GM12878 (cell line): ENCODE measurements around the gene HMGCLL1. TPM values are rescaled to one million over a fixed set of nuclear protein-coding genes. Genes with fewer than 3 reads are reported as not detected.

Experiments
- ATAC-seq: fragments of 200-7000 bp; cut with Tn5 transposase; 3 replicates; pipeline ENCODE4 v1.9.1; 2020; ENCODE audit warnings: mild to moderate bottlenecking, moderate library complexity
- BruUV-seq: library from RNA; stranded (reverse); fragments of 400-500 nt; replicated peaks from 2 replicates; lab custom pipeline; 2021; lab: Mats Ljungman, UMichigan
- CTCF ChIA-PET: fragments of 300-600 bp; sonication (Branson Sonifier 250); formaldehyde crosslinking; extraction: SDS; loops from one replicate; lab custom pipeline; 2021; ENCODE audit warnings: inconsistent platforms; lab: Yijun Ruan, JAX
- POLR2A ChIA-PET: fragments of 350-600 bp; formaldehyde crosslinking; extraction: SDS; loops from one replicate; lab custom pipeline; 2021; ENCODE audit warnings: inconsistent platforms; lab: Charles Lee
- RAD21 ChIA-PET: fragments of 300-600 bp; sonication (Branson Sonifier 250); formaldehyde crosslinking; loops from one replicate; lab custom pipeline; 2023; ENCODE audit warnings: antibody characterized with exemption; ENCODE audit not compliant: unreplicated experiment; lab: Charles Lee
- SMC1A ChIA-PET: fragments of 300-600 bp; sonication (Branson Sonifier 250); formaldehyde crosslinking; loops from one replicate; lab custom pipeline; 2023; ENCODE audit not compliant: unreplicated experiment, uncharacterized antibody; lab: Charles Lee
- DNase-seq: peaks from one replicate; pipeline ENCODE4 v3.0.0-alpha.2; 2011; ENCODE audit warnings: low read depth, low spot score
- FAIRE-seq: peaks from 3 replicates; lab custom pipeline; 2011; peaks lifted over from hg19 to GRCh38; lab: Jason Lieb, UNC
- H2AFZ ChIP-seq: 2 replicates; pipeline ENCODE4 v1.6.0; 2011; ENCODE audit warnings: low read depth, low read length, control low read depth; ENCODE audit not compliant: control insufficient read depth
- H3K27ac ChIP-seq: 2 replicates; pipeline ENCODE4 v1.5.1; 2011; ENCODE audit warnings: control low read depth; ENCODE audit not compliant: control insufficient read depth, insufficient read depth
- H3K27me3 ChIP-seq, 2 experiments: replicated peaks in 1 of 2; 2 replicates each; pipeline versions ENCODE4 v1.6.0 to v1.6.1; 2011; ENCODE audit warnings: low read length in 1 of 2; ENCODE audit not compliant: control insufficient read depth in 2 of 2, insufficient read depth in 2 of 2
- H3K36me3 ChIP-seq, 2 experiments: 2 replicates each; pipeline ENCODE4 v1.5.1; 2011; ENCODE audit warnings: low read length in 1 of 2; ENCODE audit not compliant: control insufficient read depth in 2 of 2, insufficient read depth in 2 of 2
- H3K4me1 ChIP-seq: 2 replicates; pipeline ENCODE4 v1.6.1; 2011; ENCODE audit warnings: mild to moderate bottlenecking, low read length, moderate library complexity, mixed read lengths; ENCODE audit not compliant: control insufficient read depth, insufficient read depth
- H3K4me2 ChIP-seq: 2 replicates; pipeline ENCODE4 v1.6.0; 2011; ENCODE audit warnings: control low read depth; ENCODE audit not compliant: control insufficient read depth, insufficient read depth
- H3K4me3 ChIP-seq: fragments of 200-600 bp; sonication (generic); 2 replicates; pipeline ENCODE4 v1.5.1; 2016
- H3K79me2 ChIP-seq: 2 replicates; pipeline ENCODE4 v1.6.0; 2011; ENCODE audit warnings: low read length; ENCODE audit not compliant: control insufficient read depth, insufficient read depth
- H3K9ac ChIP-seq: 2 replicates; pipeline ENCODE4 v1.8.0; 2011; ENCODE audit warnings: low read length, control low read depth, mixed read lengths; ENCODE audit not compliant: control insufficient read depth, insufficient read depth
- H3K9me3 ChIP-seq: replicated peaks from 3 replicates; pipeline ENCODE4 v1.5.1; 2011; ENCODE audit warnings: mild to moderate bottlenecking, low read length; ENCODE audit not compliant: control insufficient read depth, insufficient read depth
- H4K20me1 ChIP-seq: 2 replicates; pipeline ENCODE4 v1.6.0; 2011; ENCODE audit not compliant: control insufficient read depth, insufficient read depth
- BCL11A ChIP-seq: IDR thresholded peaks from 2 replicates; pipeline ENCODE4 v1.6.1; 2011; ENCODE audit warnings: low read depth, low read length
- FOS ChIP-seq: IDR thresholded peaks from 3 replicates; pipeline ENCODE4 v1.6.1; 2011; ENCODE audit warnings: borderline replicate concordance; ENCODE audit not compliant: insufficient read length; ENCODE audit errors: extremely low read depth
- IRF3 ChIP-seq: fragments of 450-650 bp; IDR thresholded peaks from 2 replicates; pipeline ENCODE4 v1.6.1; 2014; ENCODE audit warnings: mild to moderate bottlenecking
- MEF2A ChIP-seq: IDR thresholded peaks from 2 replicates; pipeline ENCODE4 v1.6.1; 2011; ENCODE audit warnings: low read depth, mild to moderate bottlenecking, low read length, moderate library complexity; ENCODE audit not compliant: insufficient read depth
- PML ChIP-seq: IDR thresholded peaks from 2 replicates; pipeline ENCODE4 v1.6.1; 2012; ENCODE audit warnings: low read length, inconsistent platforms
- RCOR1 ChIP-seq: conservative IDR thresholded peaks from 2 replicates; pipeline ENCODE4 v1.6.1; 2012; ENCODE audit warnings: low read depth, low read length, improper control_type of control experiment
- REST ChIP-seq: IDR thresholded peaks from 2 replicates; pipeline ENCODE4 v1.6.1; 2012; ENCODE audit warnings: mild to moderate bottlenecking, low read depth, low read length
- SMARCA5 ChIP-seq: fragments of 450-650 bp; IDR thresholded peaks from 2 replicates; pipeline ENCODE4 v1.6.1; 2017; ENCODE audit warnings: mild to moderate bottlenecking
- SREBF2 ChIP-seq: IDR thresholded peaks from 2 replicates; pipeline ENCODE4 v1.6.1; 2012; ENCODE audit warnings: mild to moderate bottlenecking, low read length
- SUZ12 ChIP-seq: fragments of 200-600 bp; sonication (generic); IDR thresholded peaks from one replicate; pipeline ENCODE4 v1.6.1; 2018; ENCODE audit warnings: antibody characterized with exemption, mild to moderate bottlenecking; ENCODE audit not compliant: unreplicated experiment
- TAF1 ChIP-seq: IDR thresholded peaks from 2 replicates; pipeline ENCODE4 v1.6.1; 2011; ENCODE audit warnings: mild to moderate bottlenecking, low read depth, low read length, borderline replicate concordance
- TARDBP ChIP-seq: IDR thresholded peaks from 2 replicates; pipeline ENCODE4 v1.6.1; 2016; ENCODE audit warnings: borderline replicate concordance
- ZNF24 ChIP-seq: fragments of 450-650 bp; IDR thresholded peaks from 2 replicates; pipeline ENCODE4 v1.6.1; 2017; ENCODE audit warnings: antibody characterized with exemption, mild to moderate bottlenecking
- ZZZ3 ChIP-seq: IDR thresholded peaks from 2 replicates; pipeline ENCODE4 v1.6.1; 2011; ENCODE audit warnings: low read depth; ENCODE audit not compliant: control insufficient read depth, insufficient read length
- WGBS: methylation state at CpG from one replicate; pipeline ENCODE4 v1.1.6; 2016; ENCODE audit warnings: low lambda C conversion rate; ENCODE audit not compliant: insufficient replicate concordance, insufficient coverage; ENCODE audit errors: missing lambda C conversion rate; 5-methylcytosine and 5-hydroxymethylcytosine counted together
- in situ Hi-C: fragments of 300-500 bp; cut with MboI; formaldehyde crosslinking; loops from 9 replicates; pipeline ENCODE4 v1.14.3; 2018; ENCODE audit warnings: mixed read lengths
- intact Hi-C: fragments of 100-400 bp; cut with micrococcal nuclease; formaldehyde crosslinking; loops from one replicate; pipeline ENCODE4 v1.14.2; 2022; ENCODE audit not compliant: unreplicated experiment
- polyA plus RNA-seq, 11 experiments: library from polyadenylated mRNA; depleted of rRNA in 4 of 11; unstranded in 6 of 11; stranded (reverse) in 5 of 11; fragments of >200 nt; fragmentation: Nextera tagmentation in 4 of 11; fragmentation: Illumina TruSeq in 1 of 11; extraction: Ambion mirVana in 4 of 11; extraction: Trizol in 1 of 11; gene quantifications; 1 replicate in 1 of 11; 2 replicates in 10 of 11; pipeline versions ENCODE4 v1.2.1 to v1.2.3, GENCODE V29; 2011 to 2016; ENCODE audit warnings: inconsistent platforms in 2 of 11, missing spikeins in 2 of 11, low read depth in 1 of 11
- total RNA-seq, 4 experiments: library from RNA; depleted of rRNA in 3 of 4; stranded (reverse); fragments of >200 nt in 3 of 4; fragmentation: Illumina TruSeq in 1 of 4; extraction: Trizol in 1 of 4; gene quantifications; 2 replicates each; pipeline versions ENCODE4 v1.2.1 to v1.2.3, GENCODE V29; 2013 to 2021

Gene HMGCLL1
- total and polyA plus RNA-seq, 10 of the 15 experiments (the other 5 are each of a cell fraction or from before 2014, with no cell fraction given) = not detected

- no peak for TF ChIP-seq MEF2A
- TF ChIP-seq PML = no peak
- no peak for TF ChIP-seq REST
- no peak for TF ChIP-seq SMARCA5
- no peak for TF ChIP-seq ZNF24
- TF ChIP-seq SUZ12 = no peak
- no peak for TF ChIP-seq TAF1
- no peak for TF ChIP-seq SREBF2
- TF ChIP-seq IRF3 = no peak
Measured at GRCh38 chr6:55473722-55474121, 105.3 kb downstream of the HMGCLL1 start (continued).

GRCh38 chr6:55469951-55470366 lies 109.0 kb downstream of the HMGCLL1 start:
- BruUV-seq = no TSS peak
- intact Hi-C loops = no loop called here
- ChIA-PET POLR2A (no interaction called here), RAD21 (no interaction called here), CTCF (no interaction called here), SMC1A (no interaction called here)
- no peaks in the 10 kb centered on the region for H3K79me2 ChIP-seq
- no peak overlapping the region for H3K9ac ChIP-seq
- WGBS = 36% methylated on average over 5 of the region's 5 CpGs
- H3K27me3 ChIP-seq = no peaks in the 10 kb centered on the region; a peak in 1 of 4 replicates
- H3K4me1 ChIP-seq = no peaks in the 10 kb centered on the region
- H3K4me2 ChIP-seq = no peak overlapping the region
- H2AFZ ChIP-seq = no peak overlapping the region
- TF ChIP-seq ZZZ3 (no peak), TARDBP (no peak), FOS (no peak), SREBF2 (no peak), RCOR1 (no peak), BCL11A (no peak)
- H3K36me3 ChIP-seq = no peaks in the 10 kb centered on the region
- DNase-seq (no peak), FAIRE-seq (no peak), ATAC-seq (peak; percentile 41)
- no peak overlapping the region for H3K4me3 ChIP-seq
- no peak overlapping the region for H3K27ac ChIP-seq
- H3K9me3 ChIP-seq = no peaks in the 10 kb centered on the region
- in situ Hi-C loops = no loop called here
- no peaks in the 10 kb centered on the region for H4K20me1 ChIP-seq
